Measurements from ENCODE around the gene CPLANE2. TPM values are rescaled to one million over a fixed set of nuclear protein-coding genes. Genes with fewer than 3 reads are reported as not detected.
"Not testable (repeated sequence)": the region's sequence is repeated elsewhere in the genome, so short reads cannot be mapped to it uniquely, and the experiment has no call there.

Gene CPLANE2
- total RNA-seq, 2 experiments from 2014 or later = 2.7 to 4.0 TPM

GRCh38 chr1:16203550-16203949 lies 33.4 kb downstream of the CPLANE2 start:
- DNase-seq = no peak
- intact Hi-C loops (cut with micrococcal nuclease) = no loop called here
- no peaks in the 10 kb centered on the region for H3K27me3 Mint-ChIP-seq (ENCODE audit: low read depth)
- CTCF ChIA-PET = interaction anchor here (0.6 to 3.5 kb wide), 5 partner anchors 17 to 152 kb away, joined by 4 to 22 read pairs (median 7); partner anchors contain the start of gene CPLANE2
- H3K27ac Mint-ChIP-seq = no peak overlapping the region
- H3K9me3 Mint-ChIP-seq = no peaks in the 10 kb centered on the region
- no peaks in the 10 kb centered on the region for H3K36me3 Mint-ChIP-seq (ENCODE audit: low read depth)
- H3K4me3 Mint-ChIP-seq = no peak overlapping the region
- H3K4me1 Mint-ChIP-seq (ENCODE audit: low read depth) = peaks cover 9% of the 10 kb centered on the region

- Mint-ChIP-seq H3K4me1 (ENCODE audit: low read depth) (peaks cover 10% of the 10 kb centered on the region), H3K36me3 (ENCODE audit: low read depth) (no peaks in the 10 kb centered on the region), H3K9me3 (no peaks in the 10 kb centered on the region), H3K27ac (no peak overlapping the region), H3K27me3 (ENCODE audit: low read depth) (no peaks in the 10 kb centered on the region), H3K4me3 (no peak overlapping the region)
- DNase-seq = no peak
- intact Hi-C loops (cut with micrococcal nuclease) = no loop called here
- CTCF ChIA-PET = interaction anchor here (0.6 to 3.5 kb wide), 2 partner anchors 33 to 42 kb away, joined by 3 to 22 read pairs; no protein-coding TSS in a partner anchor
These were observed 34.4 kb downstream of the CPLANE2 start for GRCh38 chr1:16202281-16203210.

DNA sequence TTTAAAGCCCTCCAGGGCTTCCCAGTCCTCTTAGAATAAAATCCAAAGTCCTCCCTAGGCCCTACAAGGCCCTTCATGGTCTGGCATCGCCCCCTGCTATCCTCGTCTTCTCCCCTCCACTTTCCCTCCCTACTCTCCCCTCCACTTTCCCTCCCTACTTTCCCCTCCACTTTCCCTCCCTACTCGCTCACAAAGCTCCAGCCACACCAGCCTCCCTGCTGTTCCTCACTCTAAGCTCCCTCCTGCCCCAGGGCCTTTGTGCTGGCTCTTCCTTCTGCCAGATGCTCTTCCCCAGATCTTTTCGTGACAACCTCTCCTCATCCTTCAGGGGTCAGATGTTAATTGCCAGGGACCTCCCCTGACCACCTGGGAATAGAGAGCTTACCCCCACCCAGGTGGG lies 37.3 kb downstream of the CPLANE2 start:
- Mint-ChIP-seq H3K4me1 (ENCODE audit: low read depth) (peaks cover 6% of the 10 kb centered on the region), H3K9me3 (no peaks in the 10 kb centered on the region), H3K36me3 (ENCODE audit: low read depth) (peaks cover 1% of the 10 kb centered on the region), H3K27ac (no peak overlapping the region), H3K27me3 (ENCODE audit: low read depth) (no peaks in the 10 kb centered on the region), H3K4me3 (no peak overlapping the region)
- CTCF ChIA-PET = interaction anchor here (1.0 to 1.8 kb wide), 3 partner anchors 13 to 126 kb away, joined by 3 to 9 read pairs (median 4); partner anchors contain the start of gene FAM131C
- DNase-seq = no peak
- intact Hi-C loops (cut with micrococcal nuclease) = no loop called here

DNA sequence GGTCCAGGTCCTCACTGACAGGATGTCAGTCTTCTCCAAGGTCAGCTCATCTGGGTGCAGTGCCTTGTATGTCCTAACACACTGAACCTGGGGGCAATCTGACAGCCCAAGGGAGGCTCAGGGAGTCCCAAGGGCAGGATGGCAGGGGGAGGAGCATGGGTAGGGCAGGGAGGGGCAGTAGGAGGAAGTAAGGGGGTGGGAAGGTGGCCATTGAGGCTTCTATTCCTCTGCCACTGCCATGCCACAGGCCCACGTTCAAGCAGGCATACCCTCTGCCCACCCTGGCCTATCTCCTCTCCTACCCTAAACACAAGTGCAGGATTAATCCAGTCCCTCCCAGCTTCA lies 37.9 kb downstream of the CPLANE2 start:
- Mint-ChIP-seq H3K9me3 (no peaks in the 10 kb centered on the region), H3K36me3 (ENCODE audit: low read depth) (peaks cover 1% of the 10 kb centered on the region), H3K4me3 (no peak overlapping the region), H3K27me3 (ENCODE audit: low read depth) (no peaks in the 10 kb centered on the region), H3K4me1 (ENCODE audit: low read depth) (peaks cover 6% of the 10 kb centered on the region), H3K27ac (no peak overlapping the region)
- CTCF ChIA-PET = interaction anchor here (1.4 to 1.8 kb wide), 2 partner anchors 118 to 125 kb away, joined by 3 to 9 read pairs; partner anchors contain the start of gene FAM131C
- DNase-seq = no peak
- intact Hi-C loops (cut with micrococcal nuclease) = no loop called here

- H3K27me3 Mint-ChIP-seq (ENCODE audit: low read depth) = no peaks in the 10 kb centered on the region
- H3K4me3 Mint-ChIP-seq = no peak overlapping the region
- no peak for DNase-seq
- intact Hi-C loops (cut with micrococcal nuclease) = no loop called here
- H3K4me1 Mint-ChIP-seq (ENCODE audit: low read depth) = peaks cover 6% of the 10 kb centered on the region
- H3K27ac Mint-ChIP-seq = no peak overlapping the region
- CTCF ChIA-PET = interaction anchor here (1.9 kb wide), 1 partner anchor 126 kb away, joined by 4 read pairs; the partner anchor contains the start of gene FAM131C
- no peaks in the 10 kb centered on the region for H3K9me3 Mint-ChIP-seq
- H3K36me3 Mint-ChIP-seq (ENCODE audit: low read depth) = peaks cover 1% of the 10 kb centered on the region
These were observed 38.4 kb downstream of the CPLANE2 start for GRCh38 chr1:16198444-16199156.

DNA sequence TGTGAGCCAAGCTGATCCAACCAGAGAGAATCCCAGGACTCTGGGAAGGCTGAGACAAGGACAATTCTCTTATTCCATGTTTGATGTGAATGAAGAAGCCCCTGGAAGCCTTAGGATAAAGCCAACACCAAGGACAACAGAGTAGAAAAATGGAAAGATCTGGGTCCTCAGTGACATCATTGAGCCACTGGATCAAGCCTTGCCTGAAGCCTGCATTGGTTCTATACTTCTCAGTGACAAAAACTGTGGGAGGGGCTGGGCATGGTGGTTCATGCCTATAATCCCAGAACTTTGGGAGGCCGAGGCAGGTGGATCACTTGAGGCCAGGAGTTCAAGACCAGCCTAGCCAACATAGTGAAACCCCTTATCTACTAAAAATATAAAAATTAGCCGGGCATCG lies 40.1 kb downstream of the CPLANE2 start:
- CTCF ChIA-PET = interaction anchor here (1.9 kb wide), 1 partner anchor 124 kb away, joined by 4 read pairs; the partner anchor contains the start of gene FAM131C
- H3K9me3 Mint-ChIP-seq = no peaks in the 10 kb centered on the region
- H3K27me3 Mint-ChIP-seq (ENCODE audit: low read depth) = no peaks in the 10 kb centered on the region
- no peak overlapping the region for H3K27ac Mint-ChIP-seq
- H3K4me1 Mint-ChIP-seq (ENCODE audit: low read depth) = peaks cover 6% of the 10 kb centered on the region
- no peak for DNase-seq
- H3K36me3 Mint-ChIP-seq (ENCODE audit: low read depth) = peaks cover 1% of the 10 kb centered on the region
- H3K4me3 Mint-ChIP-seq = no peak overlapping the region
- intact Hi-C loops (cut with micrococcal nuclease) = no loop called here

DNA sequence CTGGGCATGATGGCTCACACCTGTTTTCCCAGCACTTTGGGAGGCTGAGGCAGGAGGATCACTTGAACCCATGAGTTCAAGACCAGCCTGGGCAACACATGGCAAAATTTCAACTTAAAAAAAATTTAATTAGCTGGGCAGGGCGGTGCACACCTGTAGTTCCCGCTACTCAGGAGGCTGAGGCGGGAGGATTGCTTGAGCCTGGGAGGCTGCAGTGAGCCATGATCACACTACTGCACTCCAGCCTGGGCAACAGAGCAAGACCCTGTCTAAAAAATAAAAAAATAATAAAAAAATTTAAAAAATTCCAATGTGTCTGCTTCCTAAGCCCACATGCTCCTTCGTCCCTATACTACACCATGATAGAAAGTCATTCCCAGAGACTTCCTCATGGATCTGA lies 40.8 kb downstream of the CPLANE2 start:
- H3K4me1 Mint-ChIP-seq (ENCODE audit: low read depth); CTCF ChIA-PET; H3K36me3 Mint-ChIP-seq (ENCODE audit: low read depth); H3K27me3 Mint-ChIP-seq (ENCODE audit: low read depth); H3K4me3 Mint-ChIP-seq; H3K27ac Mint-ChIP-seq; intact Hi-C loops (cut with micrococcal nuclease); DNase-seq; H3K9me3 Mint-ChIP-seq: not testable (repeated sequence)

DNA sequence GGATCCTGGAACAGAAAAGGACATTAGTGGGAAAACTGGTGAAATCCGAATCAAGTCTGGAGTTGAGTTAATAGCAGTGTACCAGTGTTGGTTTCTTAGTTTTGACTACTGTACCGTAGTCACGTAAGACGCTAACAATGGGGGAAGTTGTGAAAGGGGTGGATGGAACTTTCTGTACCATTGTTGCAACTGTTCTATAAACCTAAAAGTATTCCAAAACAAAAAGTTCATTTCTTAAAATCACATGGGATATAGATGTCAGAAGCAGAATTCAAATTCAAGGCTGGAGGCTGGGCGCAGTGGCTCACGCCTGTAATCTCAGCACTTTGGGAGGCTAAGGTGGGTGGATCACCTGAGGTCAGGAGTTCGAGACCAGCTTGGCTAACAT lies 41.5 kb downstream of the CPLANE2 start:
- peaks cover 1% of the 10 kb centered on the region for H3K36me3 Mint-ChIP-seq (ENCODE audit: low read depth)
- H3K9me3 Mint-ChIP-seq = no peaks in the 10 kb centered on the region
- no peak overlapping the region for H3K27ac Mint-ChIP-seq
- no peaks in the 10 kb centered on the region for H3K27me3 Mint-ChIP-seq (ENCODE audit: low read depth)
- peaks cover 6% of the 10 kb centered on the region for H3K4me1 Mint-ChIP-seq (ENCODE audit: low read depth)
- intact Hi-C loops (cut with micrococcal nuclease) = no loop called here
- CTCF ChIA-PET = no interaction called here
- H3K4me3 Mint-ChIP-seq = no peak overlapping the region
- DNase-seq = no peak

DNA sequence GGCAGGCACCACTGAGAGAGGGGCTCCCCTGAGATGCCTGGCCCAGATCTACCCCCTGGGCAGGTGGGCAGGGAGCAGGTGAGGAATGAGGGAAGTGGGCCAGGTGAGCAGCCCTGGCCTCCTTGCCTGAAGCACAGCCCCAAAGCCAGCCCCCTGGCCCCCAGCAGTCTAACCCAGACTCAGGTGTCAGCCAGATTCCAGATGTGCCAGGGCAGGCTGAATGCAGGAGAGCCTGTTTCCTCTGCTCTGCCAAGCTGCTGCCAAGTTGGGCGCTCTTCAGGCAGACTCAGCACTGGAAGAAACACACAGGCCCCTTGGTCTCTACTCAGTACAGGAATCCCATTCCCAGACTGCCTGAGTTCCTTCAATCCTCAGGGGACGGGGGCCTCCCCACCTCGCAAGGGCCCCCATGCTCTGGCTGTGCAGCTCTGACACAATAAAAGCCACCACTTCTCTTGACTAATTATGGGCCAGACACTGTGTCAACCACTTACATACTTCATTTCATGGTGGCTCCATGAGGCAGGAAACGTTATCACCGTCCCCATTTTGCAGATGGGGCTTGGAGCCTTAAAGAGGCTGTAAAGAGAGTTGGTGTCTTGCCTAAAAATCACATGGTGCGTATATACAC lies 45.0 kb downstream of the CPLANE2 start:
- Mint-ChIP-seq H3K9me3 (no peaks in the 10 kb centered on the region), H3K36me3 (ENCODE audit: low read depth) (peaks cover 1% of the 10 kb centered on the region), H3K27me3 (ENCODE audit: low read depth) (no peaks in the 10 kb centered on the region), H3K27ac (no peak overlapping the region), H3K4me1 (ENCODE audit: low read depth) (no peaks in the 10 kb centered on the region), H3K4me3 (no peak overlapping the region)
- CTCF ChIA-PET = interaction anchor here (10.6 kb wide), 1 partner anchor 111 kb away, joined by 243 read pairs; no protein-coding TSS in a partner anchor
- intact Hi-C loops (cut with micrococcal nuclease) = no loop called here
- no peak for DNase-seq

DNA sequence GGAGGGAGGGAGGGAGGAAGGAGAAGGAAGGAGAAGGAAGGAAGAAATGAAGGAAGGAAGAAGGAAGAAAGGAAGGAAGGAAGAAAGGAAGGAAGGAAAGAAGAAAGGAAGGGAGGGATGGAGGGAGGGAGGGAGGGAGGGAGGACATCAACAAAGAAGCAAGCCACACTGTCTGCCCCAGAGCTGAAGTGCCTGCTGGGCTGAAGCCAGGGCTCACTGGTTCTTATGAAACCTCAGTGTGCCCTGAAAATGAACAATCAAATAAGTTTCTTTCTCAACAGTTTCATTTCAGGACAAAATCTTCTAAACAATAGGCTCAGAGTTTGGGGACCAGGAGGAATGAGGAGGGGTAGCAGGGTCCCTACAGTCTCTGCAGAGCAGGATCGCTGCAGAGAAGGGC lies 45.7 kb downstream of the CPLANE2 start:
- Mint-ChIP-seq H3K4me1 (ENCODE audit: low read depth) (no peaks in the 10 kb centered on the region), H3K36me3 (ENCODE audit: low read depth) (no peaks in the 10 kb centered on the region), H3K27ac (no peak overlapping the region), H3K9me3 (no peaks in the 10 kb centered on the region), H3K4me3 (no peak overlapping the region), H3K27me3 (ENCODE audit: low read depth) (no peaks in the 10 kb centered on the region)
- CTCF ChIA-PET = interaction anchor here (1.7 to 10.6 kb wide), 2 partner anchors 110 to 183 kb away, joined by 4 to 243 read pairs; no protein-coding TSS in a partner anchor
- intact Hi-C loops (cut with micrococcal nuclease) = no loop called here
- no peak for DNase-seq

- intact Hi-C loops (cut with micrococcal nuclease) = loop anchor here (10.0 kb wide), 1 partner anchor 395 kb away; no protein-coding TSS in a partner anchor
- CTCF ChIA-PET = interaction anchor here (0.6 to 10.6 kb wide), 5 partner anchors 42 to 182 kb away, joined by 3 to 243 read pairs (median 4); partner anchors contain the start of gene FAM131C
- no peak for DNase-seq
- H3K36me3 Mint-ChIP-seq (ENCODE audit: low read depth) = no peaks in the 10 kb centered on the region
- H3K9me3 Mint-ChIP-seq = no peaks in the 10 kb centered on the region
- no peak overlapping the region for H3K4me3 Mint-ChIP-seq
- H3K27me3 Mint-ChIP-seq (ENCODE audit: low read depth) = no peaks in the 10 kb centered on the region
- H3K27ac Mint-ChIP-seq = no peak overlapping the region
- no peaks in the 10 kb centered on the region for H3K4me1 Mint-ChIP-seq (ENCODE audit: low read depth)
These were observed 46.9 kb downstream of the CPLANE2 start for GRCh38 chr1:16189921-16190621.

Data from activated naive CD4-positive, alpha-beta T cell treated with anti-CD3 and anti-CD28 coated beads for 36 hours (primary cell).